Measurements from ENCODE around the gene BLVRA. TPM values are rescaled to one million over a fixed set of nuclear protein-coding genes. Genes with fewer than 3 reads are reported as not detected.
"Not testable (repeated sequence)": the region's sequence is repeated elsewhere in the genome, so short reads cannot be mapped to it uniquely, and the experiment has no call there.

Gene BLVRA
- total RNA-seq, 1 donor from 2014 or later = 39.9 TPM

GRCh38 chr7:43734575-43735332 is 23.7 kb upstream of the BLVRA start:
- H3K9me3 Mint-ChIP-seq; H3K4me3 Mint-ChIP-seq; H3K27me3 Mint-ChIP-seq; H3K27ac Mint-ChIP-seq; intact Hi-C loops (cut with micrococcal nuclease); H3K36me3 Mint-ChIP-seq (ENCODE audit: low read depth); DNase-seq: not testable (repeated sequence)
- H3K4me1 Mint-ChIP-seq = peaks cover 17% of the 10 kb centered on the region

- peaks cover 3% of the 10 kb centered on the region for H3K27me3 Mint-ChIP-seq
- intact Hi-C loops (cut with micrococcal nuclease) = no loop called here
- H3K4me1 Mint-ChIP-seq = peaks cover 17% of the 10 kb centered on the region
- peak overlapping the region; percentile 85 for H3K27ac Mint-ChIP-seq
- no peaks in the 10 kb centered on the region for H3K9me3 Mint-ChIP-seq
- peak overlapping the region; percentile 22 for H3K4me3 Mint-ChIP-seq
- DNase-seq = no peak
- H3K36me3 Mint-ChIP-seq (ENCODE audit: low read depth) = no peaks in the 10 kb centered on the region
Measured at GRCh38 chr7:43735403-43735801, 23.1 kb upstream of the BLVRA start.

DNA sequence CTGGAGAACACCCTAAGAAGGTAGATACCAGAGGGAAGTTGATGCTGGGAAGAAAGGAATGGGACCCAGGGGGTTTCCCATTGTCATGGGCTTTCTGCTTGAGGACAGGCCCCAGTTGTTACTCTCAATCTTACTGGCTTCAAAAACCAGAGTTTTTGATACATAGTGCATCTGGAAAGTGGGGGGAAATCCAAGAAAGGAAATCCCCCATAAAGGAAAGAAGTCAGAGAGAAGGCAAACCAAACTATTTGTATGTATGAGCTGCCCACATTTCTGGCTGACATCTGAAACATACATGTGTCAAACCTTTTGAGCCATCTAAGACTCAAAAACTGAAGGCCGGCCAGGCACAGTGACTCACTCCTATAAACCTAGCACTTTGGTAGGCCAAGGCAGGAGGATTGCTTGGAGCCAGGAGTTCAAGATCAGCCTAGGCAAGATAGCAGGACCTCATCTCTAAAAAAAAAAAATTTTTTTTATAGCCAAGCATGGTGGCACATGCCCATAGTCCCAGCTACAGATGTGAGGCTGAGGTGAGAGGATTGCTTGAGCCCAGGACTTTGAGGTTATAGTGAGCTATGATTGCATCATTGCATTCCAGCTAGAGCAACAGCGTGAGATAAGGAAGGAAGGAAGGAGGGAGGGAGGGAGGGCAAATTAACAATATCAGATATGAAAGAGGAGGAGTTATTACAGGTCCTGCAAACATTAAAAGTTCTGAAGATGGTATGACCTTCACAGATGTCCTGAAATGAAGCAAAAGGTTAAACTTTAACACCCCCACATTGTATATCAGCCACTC is 22.5 kb upstream of the BLVRA start:
- peak; percentile 63 for DNase-seq
- Mint-ChIP-seq H3K36me3 (ENCODE audit: low read depth) (no peaks in the 10 kb centered on the region), H3K27me3 (peaks cover 3% of the 10 kb centered on the region), H3K9me3 (no peaks in the 10 kb centered on the region), H3K4me3 (no peak overlapping the region), H3K4me1 (peaks cover 17% of the 10 kb centered on the region), H3K27ac (peak overlapping the region; percentile 85)
- intact Hi-C loops (cut with micrococcal nuclease) = loop anchor here (1.0 kb wide), 2 partner anchors 20 to 88 kb away; no protein-coding TSS in a partner anchor

DNA sequence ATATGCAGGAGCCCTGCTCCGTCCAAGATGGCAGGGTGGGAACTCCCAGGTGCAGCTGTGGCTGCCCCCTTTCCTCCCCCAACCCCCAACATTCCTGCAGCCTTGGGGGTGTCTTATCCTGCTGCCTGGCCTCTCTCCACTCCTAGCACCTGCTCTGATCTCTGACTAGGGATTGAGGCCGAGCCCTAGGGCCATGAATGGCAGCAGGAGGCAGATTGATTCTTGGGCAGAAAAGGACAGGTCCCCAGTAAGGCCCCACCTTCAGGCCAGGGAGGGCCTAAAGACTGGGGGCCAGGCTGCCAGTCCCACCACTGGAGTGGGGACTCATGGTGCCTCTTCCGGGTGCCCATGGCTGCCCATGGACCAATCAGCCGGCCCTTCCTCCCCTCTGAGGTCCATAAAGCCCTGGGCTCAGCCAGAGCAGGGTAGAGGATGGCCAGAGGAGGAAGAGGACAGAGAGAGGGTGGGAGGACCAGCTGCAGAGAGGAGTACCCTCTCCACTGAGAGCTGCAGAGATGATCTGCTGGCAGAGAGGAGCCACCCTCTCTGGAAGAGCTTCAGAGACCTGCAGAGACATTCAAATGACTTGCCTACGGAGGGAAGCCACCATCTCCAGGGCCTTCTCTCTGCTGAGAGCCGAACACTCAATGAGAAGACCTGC is 20.9 kb upstream of the BLVRA start:
- intact Hi-C loops (cut with micrococcal nuclease) = no loop called here
- no peaks in the 10 kb centered on the region for H3K36me3 Mint-ChIP-seq (ENCODE audit: low read depth)
- no peak overlapping the region for H3K4me3 Mint-ChIP-seq
- no peak for DNase-seq
- H3K27me3 Mint-ChIP-seq = peaks cover 3% of the 10 kb centered on the region
- no peak overlapping the region for H3K27ac Mint-ChIP-seq
- H3K4me1 Mint-ChIP-seq = peaks cover 17% of the 10 kb centered on the region
- H3K9me3 Mint-ChIP-seq = no peaks in the 10 kb centered on the region

GRCh38 chr7:43742692-43743091 is 15.8 kb upstream of the BLVRA start:
- Mint-ChIP-seq H3K9me3 (no peaks in the 10 kb centered on the region), H3K4me1 (no peaks in the 10 kb centered on the region), H3K27ac (no peak overlapping the region), H3K4me3 (no peak overlapping the region), H3K27me3 (peaks cover 2% of the 10 kb centered on the region), H3K36me3 (ENCODE audit: low read depth) (no peaks in the 10 kb centered on the region)
- no peak for DNase-seq
- intact Hi-C loops (cut with micrococcal nuclease) = no loop called here

DNA sequence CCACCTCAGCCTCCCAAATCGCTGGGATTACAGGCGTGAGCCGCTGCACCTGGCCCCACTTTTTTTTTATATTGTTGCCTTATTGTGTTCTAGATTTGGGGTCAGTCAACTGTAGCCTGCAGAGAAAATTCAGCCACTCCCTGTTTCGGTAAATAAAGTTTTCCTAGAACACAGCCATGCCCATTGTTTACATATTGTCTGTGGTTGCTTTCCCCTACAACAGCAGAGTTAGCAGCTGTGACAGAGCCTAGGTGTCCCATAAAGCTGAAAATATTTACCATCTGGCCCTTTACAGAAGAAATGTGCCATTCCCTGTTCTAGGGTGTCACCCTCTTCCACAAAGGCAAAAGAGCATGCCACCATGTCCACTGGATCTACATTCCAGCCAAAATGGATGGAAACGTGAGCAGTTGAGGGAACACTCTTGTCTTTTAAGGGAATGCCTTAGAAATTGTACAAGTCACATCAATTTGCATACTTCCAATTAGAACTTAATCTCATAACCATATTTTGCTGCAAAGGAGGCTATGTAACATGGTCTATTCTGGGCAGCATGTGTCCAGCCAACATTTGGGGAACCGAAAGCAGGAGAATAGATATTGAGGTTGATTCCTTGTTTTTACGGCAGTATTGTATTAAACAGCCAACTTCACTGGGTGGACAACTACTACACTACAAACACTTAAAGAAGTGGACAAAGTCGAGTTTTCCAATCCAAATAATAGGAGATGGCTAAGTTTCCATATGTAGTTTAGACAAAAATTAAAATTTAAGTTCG is 11.0 kb upstream of the BLVRA start:
- intact Hi-C loops (cut with micrococcal nuclease) = no loop called here
- peaks cover 2% of the 10 kb centered on the region for H3K27me3 Mint-ChIP-seq
- peaks cover 11% of the 10 kb centered on the region for H3K4me1 Mint-ChIP-seq
- DNase-seq = no peak
- H3K27ac Mint-ChIP-seq = no peak overlapping the region
- H3K4me3 Mint-ChIP-seq = no peak overlapping the region
- no peaks in the 10 kb centered on the region for H3K9me3 Mint-ChIP-seq
- H3K36me3 Mint-ChIP-seq (ENCODE audit: low read depth) = no peaks in the 10 kb centered on the region

- H3K4me1 Mint-ChIP-seq = peaks cover 15% of the 10 kb centered on the region
- DNase-seq = no peak
Measured at GRCh38 chr7:43749383-43749940, 9.0 kb upstream of the BLVRA start.

DNA sequence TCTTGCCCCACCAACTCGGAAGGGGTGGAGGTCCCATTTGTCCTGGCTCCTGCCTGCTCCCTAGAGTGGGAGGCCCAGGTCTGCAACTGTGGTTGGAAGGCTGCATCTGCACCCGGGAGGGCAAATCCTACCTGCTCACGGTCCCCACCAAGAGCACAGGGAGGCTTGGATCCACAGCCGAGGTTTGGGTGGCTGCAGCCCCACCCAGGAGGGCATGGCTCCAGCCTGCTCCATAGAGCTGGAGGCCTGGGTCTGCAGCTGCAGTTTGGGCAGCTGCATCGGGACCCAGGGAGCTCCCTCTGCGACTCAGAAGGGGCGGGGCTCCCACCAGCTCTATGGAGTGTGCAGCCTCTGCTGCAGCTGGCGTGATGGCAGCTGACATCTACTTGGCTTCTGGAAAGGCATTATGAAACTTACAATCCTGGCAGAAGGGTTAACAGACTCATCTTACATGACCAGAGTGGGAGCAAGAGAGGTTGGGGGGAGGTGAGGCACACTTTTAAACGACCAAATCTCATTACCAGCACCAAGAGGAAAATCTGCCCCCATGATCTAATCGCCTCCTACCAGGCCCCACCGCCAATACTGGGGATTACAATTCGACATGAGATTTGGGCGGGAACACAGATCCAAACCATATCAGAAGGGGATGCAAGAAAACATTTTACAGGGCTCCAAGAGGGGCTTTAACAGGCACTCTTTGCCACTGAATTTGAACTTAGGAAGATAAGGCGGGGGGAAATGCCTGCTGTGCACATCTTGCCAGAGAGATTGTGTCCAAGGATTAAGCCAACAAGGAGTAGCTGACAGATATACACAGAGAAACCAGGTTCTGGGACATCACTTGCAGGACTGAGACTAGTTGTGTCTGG is 8.2 kb upstream of the BLVRA start:
- intact Hi-C loops (cut with micrococcal nuclease) = no loop called here
- H3K27ac Mint-ChIP-seq = peak overlapping the region; percentile 48
- no peak overlapping the region for H3K4me3 Mint-ChIP-seq
- H3K27me3 Mint-ChIP-seq = peaks cover 2% of the 10 kb centered on the region
- H3K4me1 Mint-ChIP-seq = peaks cover 15% of the 10 kb centered on the region
- no peak for DNase-seq
- H3K9me3 Mint-ChIP-seq = no peaks in the 10 kb centered on the region
- H3K36me3 Mint-ChIP-seq (ENCODE audit: low read depth) = no peaks in the 10 kb centered on the region

More at GRCh38 chr7:43749383-43749940, 9.0 kb upstream of the BLVRA start:
- Mint-ChIP-seq H3K4me3 (no peak overlapping the region), H3K27me3 (peaks cover 2% of the 10 kb centered on the region), H3K27ac (no peak overlapping the region), H3K36me3 (ENCODE audit: low read depth) (no peaks in the 10 kb centered on the region), H3K9me3 (no peaks in the 10 kb centered on the region)
- intact Hi-C loops (cut with micrococcal nuclease) = no loop called here

- DNase-seq = peak; percentile 45
- no peaks in the 10 kb centered on the region for H3K36me3 Mint-ChIP-seq (ENCODE audit: low read depth)
- H3K27me3 Mint-ChIP-seq = peaks cover 3% of the 10 kb centered on the region
- H3K27ac Mint-ChIP-seq = no peak overlapping the region
- H3K4me1 Mint-ChIP-seq = peaks cover 28% of the 10 kb centered on the region
- H3K4me3 Mint-ChIP-seq = no peak overlapping the region
- intact Hi-C loops (cut with micrococcal nuclease) = no loop called here
- H3K9me3 Mint-ChIP-seq = no peaks in the 10 kb centered on the region
Measured at GRCh38 chr7:43752411-43752810, 6.1 kb upstream of the BLVRA start.

GRCh38 chr7:43753271-43753810 is 5.1 kb upstream of the BLVRA start:
- Mint-ChIP-seq H3K36me3 (ENCODE audit: low read depth) (no peaks in the 10 kb centered on the region), H3K4me3 (no peak overlapping the region), H3K9me3 (no peaks in the 10 kb centered on the region), H3K4me1 (peaks cover 35% of the 10 kb centered on the region), H3K27ac (no peak overlapping the region), H3K27me3 (peaks cover 3% of the 10 kb centered on the region)
- no peak for DNase-seq
- intact Hi-C loops (cut with micrococcal nuclease) = no loop called here

- H3K36me3 Mint-ChIP-seq (ENCODE audit: low read depth) = no peaks in the 10 kb centered on the region
- H3K27ac Mint-ChIP-seq = no peak overlapping the region
- H3K4me1 Mint-ChIP-seq = peaks cover 35% of the 10 kb centered on the region
- intact Hi-C loops (cut with micrococcal nuclease) = no loop called here
- DNase-seq = peak; percentile 48
- H3K27me3 Mint-ChIP-seq = peaks cover 3% of the 10 kb centered on the region
- no peak overlapping the region for H3K4me3 Mint-ChIP-seq
- H3K9me3 Mint-ChIP-seq = no peaks in the 10 kb centered on the region
Measured at GRCh38 chr7:43753843-43754242, 4.6 kb upstream of the BLVRA start.

DNA sequence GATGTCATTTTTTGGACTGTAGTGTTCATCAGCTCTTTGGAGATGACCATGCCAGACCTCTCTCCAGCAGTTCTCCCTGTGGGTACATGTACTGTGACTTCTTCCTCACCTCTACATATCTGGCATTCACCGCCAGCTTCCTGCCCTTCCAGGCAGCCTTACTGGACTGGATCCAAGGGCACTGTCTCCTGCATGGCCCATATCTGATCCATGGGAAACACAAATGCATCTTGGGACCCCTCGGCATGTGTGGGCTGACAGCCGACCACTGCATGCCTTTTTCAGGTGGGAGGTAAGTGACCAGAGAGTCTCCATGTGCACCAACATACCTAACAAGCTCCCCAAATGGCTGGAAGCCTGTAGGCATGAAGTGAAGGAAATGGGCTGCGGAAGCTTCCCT is 3.9 kb upstream of the BLVRA start:
- Mint-ChIP-seq H3K4me1 (peaks cover 39% of the 10 kb centered on the region), H3K27me3 (peaks cover 3% of the 10 kb centered on the region)
- intact Hi-C loops (cut with micrococcal nuclease) = no loop called here

More for the DNA sequence above, 3.9 kb upstream of the BLVRA start:
- Mint-ChIP-seq H3K9me3 (no peaks in the 10 kb centered on the region), H3K4me3 (no peak overlapping the region), H3K36me3 (ENCODE audit: low read depth) (no peaks in the 10 kb centered on the region), H3K27ac (no peak overlapping the region)
- peak; percentile 49 for DNase-seq

Measured in activated CD4-positive, alpha-beta T cell treated with anti-CD3 and anti-CD28 coated beads, Interleukin-2, amount 10 ng/mL, durations not matched to agents 24 days and 14 days (primary cell).